GM20431 (cell line): ENCODE results near the gene ARL14EPL.

ENCODE experiments used
- in situ Hi-C: fragments of 300-500 bp; cut with MseI, MboI; formaldehyde crosslinking; loops from one replicate; pipeline ENCODE4 v1.15.0; 2020; ENCODE audit warnings: low sequenced_read_pairs; ENCODE audit not compliant: unreplicated experiment

Gene ARL14EPL

DNA sequence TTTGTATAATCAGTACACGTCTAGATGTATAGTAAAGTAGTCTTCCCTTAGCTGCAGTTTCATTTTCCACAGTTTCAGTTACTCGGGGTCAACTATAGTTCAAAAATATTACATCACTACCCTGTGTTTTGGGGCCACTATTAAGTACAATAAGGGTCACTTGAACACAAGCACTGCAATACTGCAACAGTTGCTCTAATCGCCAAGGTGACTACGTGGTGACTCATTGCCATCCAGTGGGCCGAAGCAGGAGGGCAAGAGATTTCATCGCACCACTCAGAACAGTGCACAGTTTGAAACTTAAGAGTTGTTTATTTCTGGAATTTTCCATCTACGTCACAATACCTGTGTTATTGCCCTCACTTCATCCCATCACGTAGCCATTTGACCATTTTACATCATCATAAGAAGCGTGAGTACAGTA is at the start of gene ARL14EPL:
Gene ARL14EPL (plus strand): TSS at position 379 of the 424 bp plus-strand sequence. CDS start 18,994 bp downstream, outside the sequence.
- in situ Hi-C loops: no loop called here

DNA sequence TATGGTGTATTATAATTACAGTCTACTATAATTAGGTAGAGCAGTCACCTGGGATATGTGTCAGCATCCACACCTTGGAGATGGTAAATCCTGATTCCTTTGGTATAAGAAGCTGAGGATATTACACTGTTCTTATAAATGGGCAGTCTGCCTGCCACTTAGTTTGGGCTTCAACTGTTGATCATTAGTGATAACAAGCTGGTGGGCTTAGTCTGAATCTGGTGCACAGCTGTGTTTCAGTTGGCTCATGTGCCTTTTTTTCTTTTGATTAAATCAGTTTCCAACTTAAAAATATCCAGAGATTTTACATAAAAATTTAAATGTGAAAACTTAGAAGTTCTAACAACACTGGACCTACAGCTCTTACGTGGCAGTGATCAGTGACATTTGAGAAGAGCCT is 48.8 kb upstream of the ARL14EPL start:
- in situ Hi-C loops: no loop called here

DNA sequence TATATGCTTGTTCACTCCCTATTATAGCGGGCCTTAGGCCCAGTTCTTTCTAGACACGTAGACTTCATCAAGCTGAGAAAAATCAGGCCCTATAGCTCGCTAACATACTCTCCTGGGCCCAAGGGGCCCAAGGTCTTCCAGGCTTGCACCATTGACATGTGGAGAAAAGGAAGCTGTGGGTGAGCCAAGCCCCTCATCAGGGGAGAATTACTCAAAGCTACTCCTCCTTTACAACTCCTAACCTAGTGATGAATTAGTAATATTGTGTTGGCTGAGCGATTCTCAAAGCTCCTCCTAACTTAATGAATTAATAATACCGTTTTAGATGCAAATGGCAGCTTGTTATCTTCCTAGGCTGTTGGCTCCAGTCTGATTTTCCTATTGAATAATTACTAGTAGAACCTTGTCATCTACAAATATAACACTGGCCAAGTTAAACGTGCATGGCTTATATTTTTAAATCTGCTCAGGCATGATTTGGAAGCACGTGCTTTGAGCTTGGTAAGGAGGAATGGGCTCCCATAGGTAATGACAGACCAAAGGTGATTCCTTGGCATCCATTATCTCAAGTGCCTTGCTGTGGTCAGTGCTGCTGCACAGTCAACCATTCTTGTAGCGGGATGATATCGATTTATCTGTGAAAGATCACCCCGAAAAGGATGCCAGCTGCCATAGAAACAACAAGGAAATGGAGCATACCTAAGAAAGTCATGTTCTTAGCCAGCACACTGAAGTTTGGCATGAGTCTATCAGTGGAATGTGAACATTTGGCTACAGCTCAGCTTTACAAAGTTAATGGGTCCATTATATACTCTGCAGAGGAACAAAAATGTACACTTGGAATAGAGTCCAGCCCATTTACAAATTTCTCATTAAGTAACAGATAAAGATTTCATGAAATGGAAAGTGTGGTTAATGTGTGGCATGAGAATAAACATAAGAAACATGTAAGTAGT is 46.2 kb upstream of the ARL14EPL start:
- in situ Hi-C loops: no loop called here

DNA sequence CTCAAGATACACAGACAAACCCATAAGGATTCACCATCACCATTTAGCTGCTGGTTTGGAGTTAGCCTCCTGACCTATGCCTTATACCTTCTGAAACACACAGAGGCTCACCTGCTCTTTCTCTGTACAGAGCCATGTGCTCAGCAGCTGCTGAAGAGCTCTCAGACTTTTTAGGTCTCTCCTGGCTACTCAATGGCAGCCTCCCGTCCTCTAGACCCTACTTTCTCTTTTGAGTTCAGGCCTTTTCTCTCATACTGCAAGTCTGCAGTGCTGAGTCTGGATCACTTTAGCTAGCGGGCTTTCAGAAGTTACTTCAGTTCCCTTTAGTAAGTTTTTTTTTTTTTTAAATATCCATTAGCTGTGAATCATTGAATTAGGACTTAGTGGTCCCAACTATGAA is 44.3 kb upstream of the ARL14EPL start:
- in situ Hi-C loops: no loop called here

DNA sequence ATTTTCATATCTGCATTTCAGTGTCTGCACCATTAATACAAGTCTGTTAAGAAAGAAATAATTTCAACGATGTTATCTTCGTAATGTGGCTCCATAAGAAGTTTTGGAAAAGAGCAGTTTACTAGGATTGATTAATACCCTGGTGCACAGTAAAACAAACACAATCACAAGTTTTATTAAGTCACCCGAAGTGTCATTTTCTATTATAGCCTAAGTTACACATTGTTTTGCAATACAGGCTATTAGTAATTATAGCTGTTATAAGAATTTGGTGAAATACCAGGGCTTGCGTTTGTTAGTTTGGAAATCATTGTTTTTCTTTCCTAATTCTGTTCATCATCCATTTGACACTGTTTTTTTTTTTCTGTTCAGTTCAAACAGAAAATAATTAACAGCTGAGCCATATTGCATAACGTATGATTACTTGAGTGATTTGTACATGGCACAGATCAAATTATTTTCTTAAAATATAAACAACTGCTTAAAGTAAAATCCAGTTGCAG is 39.4 kb upstream of the ARL14EPL start:
- in situ Hi-C loops: no loop called here

DNA sequence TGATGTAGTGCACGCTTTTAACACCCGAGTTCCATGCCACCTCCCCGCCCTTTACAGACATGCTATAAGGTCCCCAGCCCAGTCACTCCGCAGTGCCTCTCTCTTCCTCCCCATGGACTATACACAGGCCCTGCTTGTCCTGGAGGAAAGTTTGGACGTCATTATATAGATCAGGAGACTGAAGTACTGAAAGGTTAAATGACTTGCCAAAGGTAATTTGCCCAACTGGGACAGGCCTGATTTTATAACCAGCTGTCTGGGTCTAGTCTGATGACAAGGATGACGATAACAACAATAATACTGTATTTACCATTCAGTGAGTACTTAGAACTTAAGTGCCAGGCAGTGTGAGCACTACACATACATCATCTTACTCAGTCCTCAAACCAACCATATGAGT is 36.9 kb upstream of the ARL14EPL start:
- in situ Hi-C loops: no loop called here

DNA sequence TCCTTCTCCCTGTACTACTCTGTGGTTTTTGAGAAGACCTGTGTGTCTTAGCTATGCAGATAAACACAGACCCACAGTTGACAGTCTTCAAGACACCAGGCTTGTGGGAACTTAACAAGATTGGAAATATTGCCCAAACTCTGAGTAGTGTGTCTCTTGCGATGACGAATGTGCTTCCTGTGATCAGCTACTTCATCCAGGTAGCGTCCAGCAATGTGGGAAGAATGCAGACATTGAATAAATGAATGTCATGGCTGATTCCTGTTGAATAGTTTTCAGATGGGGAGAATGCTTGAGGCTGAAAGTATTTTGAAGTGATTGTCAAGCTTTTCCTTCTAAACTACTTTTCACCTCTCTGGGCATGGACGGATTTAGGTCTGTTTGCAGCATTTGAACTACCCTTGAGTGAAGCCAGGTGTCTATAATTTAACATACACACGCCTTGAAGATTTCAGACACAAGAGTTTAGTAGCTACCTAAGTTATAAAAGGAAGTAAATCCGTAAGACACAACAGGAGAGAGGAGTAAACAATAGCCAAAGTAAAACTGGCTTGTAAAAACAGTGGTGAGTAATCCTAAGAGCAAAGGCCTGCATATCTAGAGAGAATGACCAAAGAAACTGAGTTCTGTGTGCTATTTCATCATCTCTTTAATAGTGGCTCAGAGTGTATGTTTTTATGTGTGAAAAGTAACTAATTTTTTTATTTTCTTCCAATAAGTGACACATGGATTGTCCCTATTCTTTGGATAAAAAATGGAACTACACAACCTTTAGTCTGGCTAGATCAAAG is 30.0 kb upstream of the ARL14EPL start:
- in situ Hi-C loops: no loop called here

DNA sequence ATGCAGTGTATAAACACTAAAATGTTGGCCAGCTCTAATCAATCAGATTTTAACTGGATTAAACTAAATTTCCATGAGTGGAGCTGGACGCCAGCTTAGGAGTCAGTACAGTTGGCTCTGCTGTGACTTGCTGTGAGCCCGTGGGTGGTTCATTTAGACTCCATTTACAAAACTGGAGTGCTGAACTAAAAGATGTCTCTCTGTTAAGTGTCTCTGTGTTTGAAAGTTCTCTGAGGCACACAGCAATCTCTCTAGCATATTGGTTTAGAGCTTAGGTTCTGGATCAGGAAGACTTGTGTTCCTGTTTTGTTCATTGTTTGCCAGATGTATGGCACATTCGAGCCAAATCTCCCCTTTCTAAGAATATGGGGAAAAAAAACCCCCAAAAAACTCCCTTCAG is 28.0 kb upstream of the ARL14EPL start:
- in situ Hi-C loops: no loop called here

DNA sequence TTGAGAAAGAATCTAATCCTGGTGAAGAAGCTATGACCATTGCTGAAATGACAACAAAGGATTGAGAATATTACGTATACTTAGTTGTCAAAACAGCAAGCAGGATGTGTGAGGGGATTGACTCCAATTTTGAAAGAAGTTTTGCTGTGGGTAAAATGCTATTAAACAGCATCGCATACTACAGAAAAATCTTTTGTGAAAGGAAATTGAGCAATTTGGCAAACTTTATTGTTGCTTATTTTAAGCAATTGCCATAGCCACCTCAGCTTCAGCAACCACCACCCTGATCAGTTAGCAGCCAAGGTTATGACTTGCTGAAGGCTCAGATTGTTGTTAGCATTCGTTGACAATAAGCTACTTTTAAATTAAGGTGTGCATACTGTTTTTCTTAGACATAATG is 22.5 kb upstream of the ARL14EPL start:
- in situ Hi-C loops: no loop called here

DNA sequence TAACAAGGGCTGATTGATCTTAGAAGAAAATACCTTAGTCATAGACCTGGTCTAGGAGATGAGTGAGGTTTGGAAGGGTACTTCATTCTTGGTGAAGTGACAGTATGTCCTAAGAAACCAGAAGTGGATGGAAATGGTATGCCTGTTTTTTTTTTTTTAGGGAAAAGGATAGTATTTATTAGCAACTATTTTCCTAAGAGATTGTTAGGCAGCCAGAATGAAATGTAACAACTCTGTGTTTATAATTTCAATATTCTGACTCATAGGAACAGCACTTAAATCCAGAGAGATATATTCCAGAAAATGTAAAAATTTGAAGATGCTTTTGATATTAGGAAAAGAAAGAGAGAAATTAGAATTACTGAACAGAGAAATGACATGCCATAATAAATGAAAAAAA is 21.2 kb upstream of the ARL14EPL start:
- in situ Hi-C loops: no loop called here

DNA sequence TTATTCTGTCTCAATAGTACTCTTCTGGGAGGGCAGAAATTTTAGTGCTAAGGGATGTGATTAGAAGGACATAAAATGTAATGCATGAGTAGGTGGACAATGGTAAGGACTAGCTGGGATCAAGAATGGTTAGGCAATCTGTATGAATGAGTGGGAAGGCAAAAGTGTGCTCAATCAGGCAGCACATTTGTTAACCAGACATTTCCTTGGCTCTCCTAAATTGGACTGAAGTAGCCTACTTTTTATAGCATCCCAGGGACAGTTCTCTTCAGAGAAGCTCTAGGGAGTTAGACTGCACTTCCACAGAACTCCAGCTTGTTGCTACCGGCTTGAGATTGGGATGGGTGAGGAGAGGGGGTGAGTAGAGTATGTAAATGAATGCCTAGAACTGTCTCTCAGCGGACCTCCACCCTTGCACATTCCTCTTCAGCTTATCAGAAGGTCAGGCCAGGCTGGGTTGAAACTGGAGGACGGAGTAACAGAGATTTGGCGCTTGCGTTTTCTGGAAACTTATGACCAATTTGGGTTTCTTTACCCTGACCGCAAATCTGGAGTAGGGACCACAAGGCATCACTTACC is 19.0 kb upstream of the ARL14EPL start:
- in situ Hi-C loops: no loop called here

DNA sequence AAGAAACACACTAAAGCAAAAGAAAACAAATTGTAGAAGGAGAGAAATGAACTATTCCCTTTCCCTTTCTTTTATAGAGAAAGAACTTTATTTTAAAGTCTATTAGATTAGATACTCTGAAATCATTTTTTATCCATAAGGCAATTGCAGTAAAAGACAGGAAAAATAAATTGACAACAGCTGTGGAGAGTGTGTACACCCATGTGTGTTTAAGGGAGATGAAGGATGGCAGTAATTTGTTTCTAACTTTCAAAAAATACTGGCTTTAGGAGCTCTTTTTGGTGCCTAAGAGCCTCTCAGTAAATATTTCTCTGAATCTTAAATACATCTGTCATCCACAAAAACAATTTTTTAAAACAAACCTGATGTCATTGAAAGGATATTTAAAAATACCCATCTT is 18.3 kb upstream of the ARL14EPL start:
- in situ Hi-C loops: no loop called here

DNA sequence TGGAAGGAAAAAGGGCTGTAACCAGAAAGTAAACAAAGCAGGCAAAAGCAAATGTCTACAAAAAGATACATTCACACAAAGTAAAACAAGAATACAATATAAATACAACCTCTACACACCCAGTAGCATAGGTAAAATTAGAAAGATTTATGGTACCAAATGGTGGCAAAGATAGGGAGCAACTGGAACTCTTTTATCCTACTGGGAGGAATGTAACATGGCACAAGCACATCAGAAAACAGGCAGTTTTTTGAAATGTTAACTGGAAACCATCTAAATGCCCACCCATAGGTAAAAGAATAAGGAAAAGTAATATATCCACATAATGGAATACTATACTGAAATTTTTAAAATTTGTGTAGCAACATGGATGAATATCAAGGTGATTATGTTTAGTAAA is 8.7 kb upstream of the ARL14EPL start:
- in situ Hi-C loops: no loop called here

DNA sequence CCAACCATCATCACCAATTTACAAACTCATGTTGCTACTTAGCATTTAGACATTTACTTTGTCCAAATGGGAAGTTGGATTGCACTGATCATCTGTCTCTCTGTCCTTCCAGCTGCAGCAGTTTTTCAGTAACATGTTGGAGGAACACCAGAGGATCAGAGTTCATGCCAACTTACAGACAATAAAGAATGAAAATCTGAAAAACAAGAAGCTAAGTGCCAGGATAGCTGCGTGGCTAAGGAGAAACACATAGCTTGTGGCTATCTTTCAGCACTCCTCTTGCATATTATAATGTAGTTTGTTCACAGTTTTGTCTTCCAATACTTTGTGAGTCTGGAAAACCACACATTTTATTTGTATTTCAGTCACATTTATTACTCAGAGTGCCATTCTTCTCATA is 6.4 kb upstream of the ARL14EPL start:
- in situ Hi-C loops: no loop called here

DNA sequence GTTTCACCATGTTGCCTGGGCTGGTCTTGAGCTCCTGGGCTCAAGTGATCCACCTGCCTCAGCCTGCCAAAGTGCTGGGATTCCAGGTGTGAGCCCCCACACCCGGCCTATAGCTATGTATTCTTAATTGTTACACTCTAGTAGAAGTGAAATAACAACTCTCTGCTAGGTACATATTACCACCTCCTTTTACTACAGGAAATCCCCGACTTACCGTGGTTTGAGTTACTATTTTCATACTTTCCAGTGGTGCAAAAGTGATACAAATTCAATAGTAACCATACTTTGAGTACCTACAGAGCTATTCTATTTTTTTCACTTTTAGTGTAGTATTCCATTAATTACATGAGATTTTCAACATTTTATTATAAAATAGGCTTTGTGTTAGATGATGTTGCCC is 719 bp downstream of the ARL14EPL start:
- in situ Hi-C loops: no loop called here

DNA sequence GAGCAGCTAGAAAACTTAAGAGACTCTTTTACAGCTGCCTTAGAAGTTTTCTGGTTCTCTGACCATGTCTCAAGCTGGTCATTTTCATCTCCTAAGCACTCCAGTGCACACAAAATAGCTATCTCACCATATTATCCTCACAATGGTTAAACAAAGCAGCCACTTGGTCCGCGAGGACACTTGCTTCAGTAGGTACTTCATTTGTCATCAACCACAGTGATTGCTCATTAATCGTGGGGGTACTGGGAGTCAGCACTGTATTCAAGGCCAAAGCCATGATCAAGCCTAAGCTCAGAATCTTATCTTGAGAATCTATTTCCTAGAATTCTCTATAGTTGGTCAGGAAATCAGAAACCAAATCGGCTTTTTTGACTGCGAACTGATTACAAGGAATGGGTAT is 2.9 kb downstream of the ARL14EPL start:
- in situ Hi-C loops: no loop called here

DNA sequence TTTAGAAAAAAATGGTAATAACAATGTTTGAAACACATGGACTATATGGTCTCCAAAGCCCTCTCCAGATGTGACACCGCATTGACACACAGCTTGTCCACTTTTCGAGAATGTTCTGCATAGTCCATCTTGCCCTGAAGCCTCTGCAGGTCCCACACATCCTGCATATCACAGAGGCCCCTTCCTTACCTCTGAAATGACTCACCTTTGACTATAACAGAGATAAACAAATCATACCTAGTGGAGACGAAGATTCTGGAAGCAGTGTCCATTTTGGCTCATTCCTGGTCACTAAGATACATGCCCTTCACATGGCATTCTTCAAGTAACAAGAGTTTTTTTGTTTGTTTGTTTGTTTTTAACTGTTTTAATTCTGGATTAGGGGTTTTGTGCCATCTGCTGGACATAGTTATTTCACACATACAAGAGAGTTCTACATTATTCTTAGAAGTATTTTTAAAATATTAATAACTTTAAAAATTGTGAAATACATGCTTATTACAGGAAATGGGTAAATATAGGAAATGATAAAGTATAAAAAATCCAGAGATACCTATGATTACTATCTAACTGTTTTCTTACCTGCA is 5.1 kb downstream of the ARL14EPL start:
- in situ Hi-C loops: no loop called here

DNA sequence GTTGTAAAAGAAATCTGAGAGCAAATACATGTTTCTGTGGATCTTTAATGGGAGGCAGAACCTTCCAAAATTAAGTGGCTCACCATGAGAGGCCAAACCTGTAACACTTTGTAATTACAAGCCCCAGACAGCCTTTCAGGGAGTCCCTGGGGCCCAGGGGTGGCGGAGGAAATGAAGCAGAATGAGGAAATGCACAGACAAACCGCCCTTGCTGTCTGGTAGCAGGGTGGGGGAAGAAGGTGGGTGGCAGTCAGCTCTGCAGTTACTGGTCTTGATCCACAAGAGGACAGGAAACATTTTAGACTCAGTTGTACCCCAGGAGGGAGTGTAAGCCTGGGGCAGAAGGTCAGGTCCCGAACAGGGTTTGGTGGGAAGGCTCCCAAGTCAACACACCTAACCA is 6.5 kb downstream of the ARL14EPL start:
- in situ Hi-C loops: no loop called here

DNA sequence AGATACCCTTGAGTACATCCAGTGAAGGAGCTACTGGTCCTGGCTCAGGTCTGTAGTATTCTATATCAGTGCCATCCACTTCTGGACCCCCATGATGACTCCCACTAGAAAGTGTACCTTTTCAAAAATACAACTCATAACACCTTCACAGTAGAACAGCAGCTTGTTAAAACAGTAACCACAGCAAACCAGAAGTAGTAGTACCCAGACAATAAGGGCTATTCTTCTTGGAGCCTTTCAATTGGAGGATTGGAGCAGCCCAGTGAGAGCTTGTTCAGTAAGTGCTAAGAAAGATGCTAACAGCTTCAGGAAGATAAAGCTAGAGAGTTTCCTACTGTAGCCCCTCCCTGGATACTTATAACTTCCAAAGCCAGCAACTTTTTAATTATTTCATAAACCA is 10.1 kb downstream of the ARL14EPL start:
- in situ Hi-C loops: no loop called here

DNA sequence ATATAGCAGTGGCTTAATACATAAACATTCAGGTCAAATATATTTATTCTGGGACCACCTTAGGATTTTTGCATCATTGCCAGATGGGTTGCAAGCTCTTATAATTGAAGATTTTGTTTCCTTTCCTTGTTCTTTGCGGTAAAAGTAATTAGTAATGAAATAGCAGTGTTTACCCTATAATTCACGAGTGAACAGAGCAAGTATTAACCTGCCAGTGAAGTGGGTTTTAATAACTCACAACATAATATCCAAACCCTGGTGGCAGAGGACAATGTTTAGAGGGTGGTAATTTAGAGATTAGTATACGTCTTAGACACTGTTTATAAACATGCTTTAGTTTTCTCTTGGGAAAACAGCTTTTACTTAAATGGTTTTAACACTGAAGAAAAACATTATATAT is 11.8 kb downstream of the ARL14EPL start:
- in situ Hi-C loops: no loop called here
